HG03196 (cell line): Measurements from ENCODE around the gene MCOLN3.
A peak's percentile ranks its signal among the peaks of the same experiment; 100 is the strongest.
"Not testable (repeated sequence)": the region's sequence is repeated elsewhere in the genome, so short reads cannot be mapped to it uniquely, and the experiment has no call there.

Experiments used
- ATAC-seq: cut with Tn5 transposase; IDR thresholded peaks from one replicate; pipeline ENCODE4 v1.9.1; 2021; ENCODE audit not compliant: unreplicated experiment

Gene MCOLN3

GRCh38 chr1:84995484-84996334, 52.6 kb downstream of the MCOLN3 start:
- peak; percentile 38 for ATAC-seq

GRCh38 chr1:84991097-84991920, 57.0 kb downstream of the MCOLN3 start:
- peak; percentile 23 for ATAC-seq

- peak; percentile 73 for ATAC-seq
These were observed 59.7 kb downstream of the MCOLN3 start for GRCh38 chr1:84988588-84988987.

GRCh38 chr1:84986561-84986960, 61.7 kb downstream of the MCOLN3 start:
- ATAC-seq = not testable (repeated sequence)

- ATAC-seq = no peak
These were observed 62.9 kb downstream of the MCOLN3 start for GRCh38 chr1:84985365-84985764.

- no peak for ATAC-seq
These were observed 65.9 kb downstream of the MCOLN3 start for GRCh38 chr1:84982395-84982794.

GRCh38 chr1:84975035-84975434, 73.3 kb downstream of the MCOLN3 start:
- ATAC-seq = no peak

- ATAC-seq = no peak
These were observed 74.6 kb downstream of the MCOLN3 start for GRCh38 chr1:84973498-84974334.

- peak; percentile 35 for ATAC-seq
These were observed 75.8 kb downstream of the MCOLN3 start for GRCh38 chr1:84972377-84972987.

GRCh38 chr1:84971957-84972356, 76.3 kb downstream of the MCOLN3 start:
- ATAC-seq = peak; percentile 25

GRCh38 chr1:84969489-84970250, 78.6 kb downstream of the MCOLN3 start:
- ATAC-seq = peak; percentile 53

- no peak for ATAC-seq
These were observed 79.4 kb downstream of the MCOLN3 start for GRCh38 chr1:84968865-84969264.

GRCh38 chr1:84968101-84968500, 80.2 kb downstream of the MCOLN3 start:
- ATAC-seq = no peak
